H1 (cell line): ENCODE measurements around the gene CDH16. TPM values are rescaled to one million over a fixed set of nuclear protein-coding genes. Genes with fewer than 3 reads are reported as not detected.
"Not testable (repeated sequence)": the region's sequence is repeated elsewhere in the genome, so short reads cannot be mapped to it uniquely, and the experiment has no call there.

Experiments
- CTCF ChIA-PET: fragments of 300-600 bp; sonication (Branson Sonifier 250); formaldehyde crosslinking; loops from one replicate; lab custom pipeline; 2021; ENCODE audit not compliant: partially characterized antibody; lab: Charles Lee
- POLR2A ChIA-PET: fragments of 300-600 bp; sonication (Branson Sonifier 250); formaldehyde crosslinking; loops from one replicate; lab custom pipeline; 2021; ENCODE audit warnings: inconsistent platforms; ENCODE audit not compliant: partially characterized antibody; lab: Charles Lee
- DNase-seq, 2 experiments: peaks; one replicate each; pipeline versions ENCODE4 v3.0.0 to v3.0.0-alpha.2; 2010 to 2022; ENCODE audit warnings: low spot score in 2 of 2, low read depth in 1 of 2, mixed read lengths in 1 of 2
- FAIRE-seq: peaks from 2 replicates; lab custom pipeline; 2011; peaks lifted over from hg19 to GRCh38; lab: Jason Lieb, UNC
- H2AFZ ChIP-seq: 2 replicates; pipeline ENCODE4 v1.8.1; 2012; ENCODE audit warnings: low read length, inconsistent platforms
- H2AK5ac ChIP-seq: 2 replicates; pipeline ENCODE4 v1.6.1; 2013; ENCODE audit warnings: low read depth, low read length
- H2BK120ac ChIP-seq: replicated peaks from 2 replicates; pipeline ENCODE3; 2013; ENCODE audit warnings: low read depth, low read length, inconsistent platforms
- H2BK12ac ChIP-seq: 2 replicates; pipeline ENCODE4 v1.6.1; 2013; ENCODE audit warnings: low read depth, low read length
- H2BK15ac ChIP-seq: 2 replicates; pipeline ENCODE4 v1.6.1; 2013; ENCODE audit warnings: low read length
- H2BK20ac ChIP-seq: 2 replicates; pipeline ENCODE4 v1.6.1; 2013; ENCODE audit warnings: low read length
- H2BK5ac ChIP-seq: 2 replicates; pipeline ENCODE4 v1.6.1; 2013; ENCODE audit warnings: low read depth, low read length
- H3K14ac ChIP-seq: 2 replicates; pipeline ENCODE4 v1.6.1; 2013; ENCODE audit warnings: inconsistent platforms; ENCODE audit not compliant: insufficient read length
- H3K18ac ChIP-seq: 2 replicates; pipeline ENCODE4 v1.6.1; 2013; ENCODE audit warnings: low read length; ENCODE audit errors: extremely low read depth
- H3K23ac ChIP-seq: 2 replicates; pipeline ENCODE4 v1.6.1; 2013; ENCODE audit warnings: inconsistent platforms; ENCODE audit not compliant: insufficient read length
- H3K23me2 ChIP-seq: 2 replicates; pipeline ENCODE4 v1.6.1; 2013; ENCODE audit warnings: low read depth, low read length
- H3K27ac ChIP-seq: 2 replicates; pipeline ENCODE4 v1.6.1; 2011; ENCODE audit warnings: low read depth, low read length, inconsistent platforms
- H3K27me3 ChIP-seq, 4 experiments: replicated peaks in 1 of 4; 1 replicate in 1 of 4; 2 replicates in 3 of 4; pipeline versions ENCODE4 v1.6.1 to v1.8.1; 2011 to 2013; ENCODE audit warnings: low read length in 3 of 4, mild to moderate bottlenecking in 3 of 4, inconsistent platforms in 2 of 4, mixed read lengths in 2 of 4, moderate library complexity in 1 of 4; ENCODE audit not compliant: control insufficient read depth in 3 of 4, insufficient read depth in 3 of 4; ENCODE audit errors: extremely low read depth in 1 of 4
- H3K36me3 ChIP-seq, 4 experiments: 2 replicates each; pipeline versions ENCODE4 v1.6.1 to v1.8.1; 2011 to 2013; ENCODE audit warnings: mild to moderate bottlenecking in 4 of 4, low read length in 3 of 4, moderate library complexity in 2 of 4, control low read depth in 1 of 4, inconsistent platforms in 1 of 4; ENCODE audit not compliant: insufficient read depth in 4 of 4, control insufficient read depth in 2 of 4
- H3K4ac ChIP-seq: replicated peaks from 2 replicates; pipeline ENCODE3; 2013; ENCODE audit warnings: low read length, low read depth, mixed read lengths, inconsistent platforms; ENCODE audit not compliant: insufficient read length
- H3K4me1 ChIP-seq, 4 experiments: replicated peaks in 1 of 4; 1 replicate in 1 of 4; 2 replicates in 3 of 4; pipeline versions ENCODE4 v1.6.1 to v1.8.1; 2011 to 2013; ENCODE audit warnings: low read length in 3 of 4, inconsistent platforms in 2 of 4, mixed read lengths in 1 of 4; ENCODE audit not compliant: insufficient read depth in 4 of 4, control insufficient read depth in 3 of 4
- H3K4me2 ChIP-seq, 2 experiments: 2 replicates each; pipeline versions ENCODE4 v1.6.1 to v1.8.1; 2011 to 2013; ENCODE audit warnings: low read depth in 2 of 2, low read length in 2 of 2, control low read depth in 1 of 2, inconsistent platforms in 1 of 2, mild to moderate bottlenecking in 1 of 2; ENCODE audit not compliant: insufficient read depth in 1 of 2
- H3K4me3 ChIP-seq, 4 experiments: fragments of 200-600, 300-600 bp in 1 of 4; sonication (generic), shearing (Covaris generic), sonication (Bioruptor Twin) in 1 of 4; 2 replicates each; pipeline versions ENCODE4 v1.5.1 to v1.8.1; 2011 to 2016; ENCODE audit warnings: low read length in 4 of 4, low read depth in 3 of 4, control low read depth in 2 of 4, inconsistent platforms in 2 of 4, mild to moderate bottlenecking in 2 of 4, mixed read lengths in 1 of 4, moderate library complexity in 1 of 4; ENCODE audit not compliant: insufficient read depth in 2 of 4; ENCODE audit errors: extremely low read depth in 1 of 4
- H3K56ac ChIP-seq: replicated peaks from 2 replicates; pipeline ENCODE3; 2013; ENCODE audit warnings: low read depth, mild to moderate bottlenecking, mixed read lengths, low read length, inconsistent platforms; ENCODE audit not compliant: insufficient read length
- H3K79me1 ChIP-seq: 2 replicates; pipeline ENCODE4 v1.6.1; 2013; ENCODE audit warnings: low read depth, low read length, control low read depth
- H3K79me2 ChIP-seq, 2 experiments: 2 replicates each; pipeline versions ENCODE4 v1.6.1 to v1.8.1; 2012 to 2013; ENCODE audit warnings: low read length in 2 of 2, mild to moderate bottlenecking in 2 of 2, inconsistent platforms in 1 of 2; ENCODE audit not compliant: insufficient read depth in 2 of 2, control insufficient read depth in 1 of 2
- H3K9ac ChIP-seq, 4 experiments: replicated peaks in 1 of 4; 1 replicate in 1 of 4; 2 replicates in 3 of 4; pipeline versions ENCODE4 v1.6.1 to v1.8.1; 2011 to 2013; ENCODE audit warnings: low read depth in 3 of 4, low read length in 3 of 4, control low read depth in 2 of 4, mild to moderate bottlenecking in 2 of 4, moderate library complexity in 2 of 4, inconsistent platforms in 1 of 4; ENCODE audit errors: extremely low read depth in 1 of 4
- H3K9me3 ChIP-seq, 2 experiments: 2 replicates each; pipeline versions ENCODE4 v1.6.1 to v1.8.1; 2012 to 2013; ENCODE audit warnings: mild to moderate bottlenecking in 2 of 2, moderate library complexity in 2 of 2, control low read depth in 1 of 2, inconsistent platforms in 1 of 2, low read depth in 1 of 2, low read length in 1 of 2, mixed read lengths in 1 of 2; ENCODE audit not compliant: insufficient read depth in 2 of 2
- H4K20me1 ChIP-seq, 2 experiments: replicated peaks in 1 of 2; 2 replicates each; pipeline versions ENCODE3 to v1.8.1; 2011 to 2013; ENCODE audit warnings: inconsistent platforms in 2 of 2, low read length in 2 of 2, mild to moderate bottlenecking in 1 of 2; ENCODE audit not compliant: insufficient read depth in 2 of 2, control insufficient read depth in 1 of 2
- H4K5ac ChIP-seq: 2 replicates; pipeline ENCODE4 v1.6.1; 2013; ENCODE audit warnings: low read length, low read depth, mixed read lengths, inconsistent platforms; ENCODE audit not compliant: insufficient read length
- H4K8ac ChIP-seq: 2 replicates; pipeline ENCODE4 v1.8.0; 2013; ENCODE audit warnings: mild to moderate bottlenecking, moderate library complexity, low read length, inconsistent platforms; ENCODE audit not compliant: insufficient read depth; ENCODE audit errors: extremely low read depth
- H4K91ac ChIP-seq: replicated peaks from 2 replicates; pipeline ENCODE3; 2013; ENCODE audit warnings: low read length, mixed read lengths, inconsistent platforms; ENCODE audit not compliant: insufficient read length
- WGBS, 2 experiments: shearing (Covaris generic) in 1 of 2; methylation state at CpG; one replicate each; pipeline versions ENCODE4 v1.1.6 to v1.1.7; 2013 to 2015; ENCODE audit warnings: low lambda C conversion rate in 2 of 2, mixed read lengths in 2 of 2, inconsistent platforms in 1 of 2, low coverage in 1 of 2, missing lambda C conversion rate in 1 of 2; ENCODE audit not compliant: insufficient replicate concordance in 2 of 2, insufficient coverage in 1 of 2, insufficient read length in 1 of 2; ENCODE audit errors: extremely low coverage in 1 of 2, missing lambda C conversion rate in 1 of 2; 5-methylcytosine and 5-hydroxymethylcytosine counted together
- polyA plus RNA-seq, 7 experiments: library from polyadenylated mRNA; depleted of rRNA in 3 of 7; stranded (reverse) in 5 of 7; unstranded in 2 of 7; fragments of >200 nt in 5 of 7; fragments of 200-250 nt in 2 of 7; gene quantifications; 1 replicate in 5 of 7; 2 replicates in 1 of 7; 4 replicates in 1 of 7; pipeline versions ENCODE4 v1.2.1 to v1.2.3, GENCODE V29; 2011 to 2013; ENCODE audit warnings: missing spikeins in 2 of 7, mixed read lengths in 2 of 7
- total RNA-seq: library from RNA; stranded (reverse); fragmentation: NEBNext Ultra II Directional; extraction: Animal tissue kit (Norgen Biotek cat#: 25700); gene quantifications from 2 replicates; pipeline ENCODE4 v1.2.1, GENCODE V29; 2021

Gene CDH16
- total and polyA plus RNA-seq, 2 of the 8 experiments (the other 6 are each of a cell fraction or from before 2014, with no cell fraction given), result not detected

DNA sequence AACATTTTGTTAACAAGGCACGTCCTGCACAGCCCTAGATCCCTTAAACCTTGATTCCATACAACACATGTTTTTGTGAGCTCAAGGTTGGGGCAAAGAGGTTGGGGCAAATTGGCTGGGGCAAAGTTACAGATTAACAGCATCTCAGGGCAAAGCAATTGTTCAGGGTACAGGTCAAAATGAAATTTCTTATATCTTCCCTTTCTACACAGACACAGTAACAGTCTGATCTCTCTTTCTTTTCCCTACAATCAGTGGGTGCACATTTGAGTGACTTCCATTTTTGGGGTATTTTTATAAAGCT is 37.4 kb upstream of the CDH16 start:
- H3K14ac ChIP-seq, H2BK120ac ChIP-seq, FAIRE-seq, H3K4me1 ChIP-seq, DNase-seq, H4K20me1 ChIP-seq, H3K4me3 ChIP-seq, H3K23ac ChIP-seq, H3K56ac ChIP-seq, H2BK20ac ChIP-seq, H2BK12ac ChIP-seq, H3K18ac ChIP-seq, H3K9ac ChIP-seq, H3K79me2 ChIP-seq, H3K4ac ChIP-seq, H4K8ac ChIP-seq, H3K27ac ChIP-seq, H3K36me3 ChIP-seq, H3K27me3 ChIP-seq, H3K23me2 ChIP-seq, H2AK5ac ChIP-seq, H3K79me1 ChIP-seq, POLR2A ChIA-PET, H2AFZ ChIP-seq, H4K91ac ChIP-seq, H3K4me2 ChIP-seq, H2BK15ac ChIP-seq, H2BK5ac ChIP-seq, H3K9me3 ChIP-seq, H4K5ac ChIP-seq: not testable (repeated sequence)
- CTCF ChIA-PET, result interaction anchor here (0.6 to 12.2 kb wide), 9 partner anchors 9 to 242 kb away, joined by 3 to 130 read pairs (median 5); partner anchors contain the start of gene CES4A
- 67% methylated on average over 1 of the region's 1 CpG; no CpG with 5 or more reads in 1 of the 2 experiments for WGBS, 2 experiments

DNA sequence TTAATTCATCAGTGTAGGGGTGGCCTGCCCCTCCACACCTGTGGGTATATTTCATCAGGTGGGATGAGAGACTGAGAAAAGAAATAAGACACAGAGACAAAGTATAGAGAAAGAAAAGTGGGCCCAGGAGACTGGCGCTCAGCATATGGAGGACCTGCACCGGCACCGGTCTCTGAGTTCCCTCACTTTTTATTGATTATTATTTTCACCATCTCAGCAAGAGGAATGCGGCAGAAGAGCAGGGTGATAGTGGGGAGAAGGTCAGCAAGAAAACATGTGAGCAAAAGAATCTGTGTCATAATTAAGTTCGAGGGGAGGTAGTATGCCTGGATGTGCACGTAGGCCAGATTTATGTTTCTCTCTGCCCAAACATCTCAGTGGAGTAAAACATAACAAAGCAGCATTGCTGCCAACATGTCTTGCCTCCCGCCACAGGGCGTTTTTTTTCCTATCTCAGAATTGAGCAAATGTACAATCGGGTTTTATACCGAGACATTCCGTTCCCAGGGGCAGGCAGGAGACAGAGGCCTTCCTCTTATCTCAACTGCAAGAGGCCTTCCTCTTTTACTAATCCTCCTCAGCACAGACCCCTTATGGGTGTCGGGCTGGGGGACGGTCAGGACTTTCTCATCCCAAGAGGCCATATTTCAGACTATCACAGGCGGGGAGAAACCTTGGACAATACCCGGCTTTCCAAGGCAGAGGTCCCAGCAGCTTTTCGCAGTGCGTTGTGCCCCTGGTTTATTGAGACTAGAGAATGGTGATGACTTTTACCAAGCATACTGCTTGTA is 36.9 kb upstream of the CDH16 start:
- H2AFZ ChIP-seq, H4K5ac ChIP-seq, H3K9me3 ChIP-seq, H3K4me1 ChIP-seq, DNase-seq, H2BK12ac ChIP-seq, H2BK120ac ChIP-seq, H3K18ac ChIP-seq, H3K79me2 ChIP-seq, H3K9ac ChIP-seq, H3K23ac ChIP-seq, H3K14ac ChIP-seq, H3K27me3 ChIP-seq, H3K4me2 ChIP-seq, H3K56ac ChIP-seq, H4K20me1 ChIP-seq, H2BK5ac ChIP-seq, H3K23me2 ChIP-seq, H2AK5ac ChIP-seq, H3K4ac ChIP-seq, H3K79me1 ChIP-seq, H4K91ac ChIP-seq, H3K36me3 ChIP-seq, H3K27ac ChIP-seq, H2BK15ac ChIP-seq, POLR2A ChIA-PET, H2BK20ac ChIP-seq, FAIRE-seq, H3K4me3 ChIP-seq, H4K8ac ChIP-seq: not testable (repeated sequence)
- CTCF ChIA-PET, result interaction anchor here (0.6 to 12.2 kb wide), 8 partner anchors 9 to 242 kb away, joined by 3 to 130 read pairs (median 6); no protein-coding TSS in a partner anchor
- 89% methylated on average over 17 of the region's 17 CpGs; no CpG with 5 or more reads in 1 of the 2 experiments for WGBS, 2 experiments
